Loucy (cell line): Measurements from ENCODE around the gene DRC7.

Source experiments
- CTCF ChIP-seq: fragments of 200-600 bp; sonication (generic); conservative IDR thresholded peaks from 2 replicates; pipeline ENCODE4 v1.5.1; 2014; ENCODE audit warnings: mild to moderate bottlenecking, antibody characterized with exemption, low read length
- EZH2phosphoT487 ChIP-seq: fragments of 200-600 bp; IDR thresholded peaks from 2 replicates; pipeline ENCODE4 v1.6.1; 2018; ENCODE audit warnings: antibody characterized with exemption, mild to moderate bottlenecking, moderate library complexity, borderline replicate concordance

GRCh38 chr16:57724531-57724930 lies 29.9 kb downstream of the DRC7 start:
- TF ChIP-seq CTCF (no peak), EZH2phosphoT487 (no peak)
